H1 (cell line): ENCODE data around the gene EMP3. TPM values are rescaled to one million over a fixed set of nuclear protein-coding genes. Genes with fewer than 3 reads are reported as not detected.

Experiments used
- CTCF ChIA-PET: fragments of 300-600 bp; sonication (Branson Sonifier 250); formaldehyde crosslinking; loops from one replicate; lab custom pipeline; 2021; ENCODE audit not compliant: partially characterized antibody; lab: Charles Lee
- POLR2A ChIA-PET: fragments of 300-600 bp; sonication (Branson Sonifier 250); formaldehyde crosslinking; loops from one replicate; lab custom pipeline; 2021; ENCODE audit warnings: inconsistent platforms; ENCODE audit not compliant: partially characterized antibody; lab: Charles Lee
- DNase-seq, 2 experiments: peaks; one replicate each; pipeline versions ENCODE4 v3.0.0 to v3.0.0-alpha.2; 2010 to 2022; ENCODE audit warnings: low spot score in 2 of 2, low read depth in 1 of 2, mixed read lengths in 1 of 2
- FAIRE-seq: peaks from 2 replicates; lab custom pipeline; 2011; peaks lifted over from hg19 to GRCh38; lab: Jason Lieb, UNC
- H2AFZ ChIP-seq: 2 replicates; pipeline ENCODE4 v1.8.1; 2012; ENCODE audit warnings: low read length, inconsistent platforms
- H2AK5ac ChIP-seq: 2 replicates; pipeline ENCODE4 v1.6.1; 2013; ENCODE audit warnings: low read depth, low read length
- H2BK120ac ChIP-seq: replicated peaks from 2 replicates; pipeline ENCODE3; 2013; ENCODE audit warnings: low read depth, low read length, inconsistent platforms
- H2BK12ac ChIP-seq: 2 replicates; pipeline ENCODE4 v1.6.1; 2013; ENCODE audit warnings: low read depth, low read length
- H2BK15ac ChIP-seq: 2 replicates; pipeline ENCODE4 v1.6.1; 2013; ENCODE audit warnings: low read length
- H2BK20ac ChIP-seq: 2 replicates; pipeline ENCODE4 v1.6.1; 2013; ENCODE audit warnings: low read length
- H2BK5ac ChIP-seq: 2 replicates; pipeline ENCODE4 v1.6.1; 2013; ENCODE audit warnings: low read depth, low read length
- H3K14ac ChIP-seq: 2 replicates; pipeline ENCODE4 v1.6.1; 2013; ENCODE audit warnings: inconsistent platforms; ENCODE audit not compliant: insufficient read length
- H3K18ac ChIP-seq: 2 replicates; pipeline ENCODE4 v1.6.1; 2013; ENCODE audit warnings: low read length; ENCODE audit errors: extremely low read depth
- H3K23ac ChIP-seq: 2 replicates; pipeline ENCODE4 v1.6.1; 2013; ENCODE audit warnings: inconsistent platforms; ENCODE audit not compliant: insufficient read length
- H3K23me2 ChIP-seq: 2 replicates; pipeline ENCODE4 v1.6.1; 2013; ENCODE audit warnings: low read depth, low read length
- H3K27ac ChIP-seq: 2 replicates; pipeline ENCODE4 v1.6.1; 2011; ENCODE audit warnings: low read depth, low read length, inconsistent platforms
- H3K27me3 ChIP-seq, 4 experiments: replicated peaks in 1 of 4; 1 replicate in 1 of 4; 2 replicates in 3 of 4; pipeline versions ENCODE4 v1.6.1 to v1.8.1; 2011 to 2013; ENCODE audit warnings: low read length in 3 of 4, mild to moderate bottlenecking in 3 of 4, inconsistent platforms in 2 of 4, mixed read lengths in 2 of 4, moderate library complexity in 1 of 4; ENCODE audit not compliant: control insufficient read depth in 3 of 4, insufficient read depth in 3 of 4; ENCODE audit errors: extremely low read depth in 1 of 4
- H3K36me3 ChIP-seq, 4 experiments: 2 replicates each; pipeline versions ENCODE4 v1.6.1 to v1.8.1; 2011 to 2013; ENCODE audit warnings: mild to moderate bottlenecking in 4 of 4, low read length in 3 of 4, moderate library complexity in 2 of 4, control low read depth in 1 of 4, inconsistent platforms in 1 of 4; ENCODE audit not compliant: insufficient read depth in 4 of 4, control insufficient read depth in 2 of 4
- H3K4ac ChIP-seq: replicated peaks from 2 replicates; pipeline ENCODE3; 2013; ENCODE audit warnings: low read length, low read depth, mixed read lengths, inconsistent platforms; ENCODE audit not compliant: insufficient read length
- H3K4me1 ChIP-seq, 4 experiments: replicated peaks in 1 of 4; 1 replicate in 1 of 4; 2 replicates in 3 of 4; pipeline versions ENCODE4 v1.6.1 to v1.8.1; 2011 to 2013; ENCODE audit warnings: low read length in 3 of 4, inconsistent platforms in 2 of 4, mixed read lengths in 1 of 4; ENCODE audit not compliant: insufficient read depth in 4 of 4, control insufficient read depth in 3 of 4
- H3K4me2 ChIP-seq, 2 experiments: 2 replicates each; pipeline versions ENCODE4 v1.6.1 to v1.8.1; 2011 to 2013; ENCODE audit warnings: low read depth in 2 of 2, low read length in 2 of 2, control low read depth in 1 of 2, inconsistent platforms in 1 of 2, mild to moderate bottlenecking in 1 of 2; ENCODE audit not compliant: insufficient read depth in 1 of 2
- H3K4me3 ChIP-seq, 4 experiments: fragments of 200-600, 300-600 bp in 1 of 4; sonication (generic), shearing (Covaris generic), sonication (Bioruptor Twin) in 1 of 4; 2 replicates each; pipeline versions ENCODE4 v1.5.1 to v1.8.1; 2011 to 2016; ENCODE audit warnings: low read length in 4 of 4, low read depth in 3 of 4, control low read depth in 2 of 4, inconsistent platforms in 2 of 4, mild to moderate bottlenecking in 2 of 4, mixed read lengths in 1 of 4, moderate library complexity in 1 of 4; ENCODE audit not compliant: insufficient read depth in 2 of 4; ENCODE audit errors: extremely low read depth in 1 of 4
- H3K56ac ChIP-seq: replicated peaks from 2 replicates; pipeline ENCODE3; 2013; ENCODE audit warnings: low read depth, mild to moderate bottlenecking, mixed read lengths, low read length, inconsistent platforms; ENCODE audit not compliant: insufficient read length
- H3K79me1 ChIP-seq: 2 replicates; pipeline ENCODE4 v1.6.1; 2013; ENCODE audit warnings: low read depth, low read length, control low read depth
- H3K79me2 ChIP-seq, 2 experiments: 2 replicates each; pipeline versions ENCODE4 v1.6.1 to v1.8.1; 2012 to 2013; ENCODE audit warnings: low read length in 2 of 2, mild to moderate bottlenecking in 2 of 2, inconsistent platforms in 1 of 2; ENCODE audit not compliant: insufficient read depth in 2 of 2, control insufficient read depth in 1 of 2
- H3K9ac ChIP-seq, 4 experiments: replicated peaks in 1 of 4; 1 replicate in 1 of 4; 2 replicates in 3 of 4; pipeline versions ENCODE4 v1.6.1 to v1.8.1; 2011 to 2013; ENCODE audit warnings: low read depth in 3 of 4, low read length in 3 of 4, control low read depth in 2 of 4, mild to moderate bottlenecking in 2 of 4, moderate library complexity in 2 of 4, inconsistent platforms in 1 of 4; ENCODE audit errors: extremely low read depth in 1 of 4
- H3K9me3 ChIP-seq, 2 experiments: 2 replicates each; pipeline versions ENCODE4 v1.6.1 to v1.8.1; 2012 to 2013; ENCODE audit warnings: mild to moderate bottlenecking in 2 of 2, moderate library complexity in 2 of 2, control low read depth in 1 of 2, inconsistent platforms in 1 of 2, low read depth in 1 of 2, low read length in 1 of 2, mixed read lengths in 1 of 2; ENCODE audit not compliant: insufficient read depth in 2 of 2
- H4K20me1 ChIP-seq, 2 experiments: replicated peaks in 1 of 2; 2 replicates each; pipeline versions ENCODE3 to v1.8.1; 2011 to 2013; ENCODE audit warnings: inconsistent platforms in 2 of 2, low read length in 2 of 2, mild to moderate bottlenecking in 1 of 2; ENCODE audit not compliant: insufficient read depth in 2 of 2, control insufficient read depth in 1 of 2
- H4K5ac ChIP-seq: 2 replicates; pipeline ENCODE4 v1.6.1; 2013; ENCODE audit warnings: low read length, low read depth, mixed read lengths, inconsistent platforms; ENCODE audit not compliant: insufficient read length
- H4K8ac ChIP-seq: 2 replicates; pipeline ENCODE4 v1.8.0; 2013; ENCODE audit warnings: mild to moderate bottlenecking, moderate library complexity, low read length, inconsistent platforms; ENCODE audit not compliant: insufficient read depth; ENCODE audit errors: extremely low read depth
- H4K91ac ChIP-seq: replicated peaks from 2 replicates; pipeline ENCODE3; 2013; ENCODE audit warnings: low read length, mixed read lengths, inconsistent platforms; ENCODE audit not compliant: insufficient read length
- CBX5 ChIP-seq: fragments of 300-800, 300-1000 bp; sonication (generic); IDR thresholded peaks from 2 replicates; pipeline ENCODE4 v1.7.1; 2016; ENCODE audit warnings: antibody characterized with exemption, low read length, low read depth
- CTBP2 ChIP-seq: IDR thresholded peaks from 2 replicates; pipeline ENCODE4 v1.7.0; 2011; ENCODE audit warnings: borderline replicate concordance, mild to moderate bottlenecking, moderate library complexity, mixed read lengths, low read length; ENCODE audit not compliant: insufficient read depth, insufficient read length
- JUND ChIP-seq: IDR thresholded peaks from 2 replicates; pipeline ENCODE4 v1.6.1; 2011; ENCODE audit warnings: mild to moderate bottlenecking, improper control_type of control experiment, low read length
- KDM4A ChIP-seq: IDR thresholded peaks from one replicate; pipeline ENCODE4 v1.7.1; 2012; ENCODE audit warnings: low read depth, mild to moderate bottlenecking, moderate library complexity, low read length, inconsistent platforms; ENCODE audit not compliant: severe bottlenecking
- KDM5A ChIP-seq: fragments of 200-600 bp; IDR thresholded peaks from 2 replicates; pipeline ENCODE4 v1.7.1; 2012; ENCODE audit warnings: mild to moderate bottlenecking, low read length, inconsistent platforms, mixed read lengths
- PHF8 ChIP-seq: fragments of 200-600 bp; sonication (generic); conservative IDR thresholded peaks from 2 replicates; pipeline ENCODE4 v1.7.1; 2012; ENCODE audit warnings: low read depth, mild to moderate bottlenecking, inconsistent platforms, low read length, moderate library complexity
- RAD21 ChIP-seq, 2 experiments: IDR thresholded peaks in 1 of 2; conservative IDR thresholded peaks in 1 of 2; 2 replicates each; pipeline ENCODE4 v1.6.1; 2011; ENCODE audit warnings: low read depth in 2 of 2, low read length in 2 of 2, improper control_type of control experiment in 1 of 2, inconsistent platforms in 1 of 2, mild to moderate bottlenecking in 1 of 2, moderate library complexity in 1 of 2
- SIX5 ChIP-seq: IDR thresholded peaks from 2 replicates; pipeline ENCODE4 v1.6.1; 2011; ENCODE audit warnings: mild to moderate bottlenecking, low read depth, low read length
- TBP ChIP-seq: IDR thresholded peaks from 2 replicates; pipeline ENCODE4 v1.6.1; 2011; ENCODE audit warnings: low read depth, low read length, improper control_type of control experiment
- WGBS, 2 experiments: shearing (Covaris generic) in 1 of 2; methylation state at CpG; one replicate each; pipeline versions ENCODE4 v1.1.6 to v1.1.7; 2013 to 2015; ENCODE audit warnings: low lambda C conversion rate in 2 of 2, mixed read lengths in 2 of 2, inconsistent platforms in 1 of 2, low coverage in 1 of 2, missing lambda C conversion rate in 1 of 2; ENCODE audit not compliant: insufficient replicate concordance in 2 of 2, insufficient coverage in 1 of 2, insufficient read length in 1 of 2; ENCODE audit errors: extremely low coverage in 1 of 2, missing lambda C conversion rate in 1 of 2; 5-methylcytosine and 5-hydroxymethylcytosine counted together
- polyA plus RNA-seq, 7 experiments: library from polyadenylated mRNA; depleted of rRNA in 3 of 7; stranded (reverse) in 5 of 7; unstranded in 2 of 7; fragments of >200 nt in 5 of 7; fragments of 200-250 nt in 2 of 7; gene quantifications; 1 replicate in 5 of 7; 2 replicates in 1 of 7; 4 replicates in 1 of 7; pipeline versions ENCODE4 v1.2.1 to v1.2.3, GENCODE V29; 2011 to 2013; ENCODE audit warnings: missing spikeins in 2 of 7, mixed read lengths in 2 of 7
- total RNA-seq: library from RNA; stranded (reverse); fragmentation: NEBNext Ultra II Directional; extraction: Animal tissue kit (Norgen Biotek cat#: 25700); gene quantifications from 2 replicates; pipeline ENCODE4 v1.2.1, GENCODE V29; 2021
- TF ChIP-seq, protein P1 (sequence below): IDR thresholded peaks from 2 replicates; pipeline ENCODE4 v1.6.1; 2012; ENCODE audit warnings: inconsistent platforms

EMP3 gene
- total and polyA plus RNA-seq, 2 of the 8 experiments (the other 6 are each of a cell fraction or from before 2014, with no cell fraction given), result 18.4 to 87.8 TPM

DNA sequence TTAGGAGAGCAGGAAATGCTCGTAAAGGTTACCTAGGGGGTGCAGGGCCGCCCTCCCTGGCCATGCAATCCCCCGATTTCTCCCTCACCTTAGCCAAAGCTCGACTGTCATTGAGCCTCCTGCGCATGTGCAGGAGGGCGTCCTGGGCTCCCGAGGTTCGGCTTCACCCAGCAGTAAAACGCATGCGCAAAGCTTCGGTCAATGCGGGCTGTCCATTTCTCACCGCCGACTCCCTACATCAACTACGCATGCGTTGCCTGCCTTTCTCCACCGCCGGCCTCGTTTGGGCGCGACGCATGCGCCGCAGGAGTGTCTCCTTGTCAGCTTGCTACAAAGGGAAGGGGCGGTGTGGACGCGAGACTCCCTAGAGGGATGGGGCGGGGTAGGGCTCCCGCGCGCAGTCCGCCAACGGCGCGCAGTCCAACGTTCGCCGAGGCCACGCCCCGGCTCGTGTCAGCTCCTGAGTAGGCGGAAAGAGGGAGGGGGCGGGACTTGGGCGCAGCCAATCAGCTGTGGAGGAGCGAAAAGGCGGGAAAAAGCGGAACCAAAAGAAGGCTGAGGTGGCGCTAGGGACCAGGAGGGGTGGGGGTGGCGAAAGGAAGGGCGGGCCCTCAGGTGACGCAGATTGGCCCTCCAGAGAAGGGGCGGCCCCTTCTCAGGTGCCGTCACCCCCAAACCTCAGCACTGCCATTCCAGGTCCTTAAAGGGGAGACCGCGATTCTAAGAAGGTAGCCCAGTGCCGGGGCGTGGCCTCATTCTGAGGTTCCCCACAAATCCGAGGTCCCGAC, 38.7 kb downstream of the EMP3 start, which contains the start of the genes SYNGR4 and TMEM143:
Gene SYNGR4, plus strand, starts transcription at position 558 of the 788 bp plus-strand sequence. CDS start 1,476 bp downstream, outside the sequence.
Gene TMEM143, minus strand, starts transcription at position 131 of the 788 bp plus-strand sequence. Its CDS starts 20 bp downstream, at position 111.
- FAIRE-seq, result peak; percentile 95
- CTCF ChIA-PET, result interaction anchor here (0.9 to 2.6 kb wide), 8 partner anchors 9 to 51 kb away, joined by 3 to 12 read pairs (median 4); partner anchors contain the start of gene KDELR1
- peak within 1 kb of the TSS; percentile 87 for H2BK12ac ChIP-seq
- TF ChIP-seq SIX5 (no peak), PHF8 (no peak; the same call in 1 of the 2 replicates), KDM4A (no peak), CBX5 (no peak), TBP (no peak; the same call in 1 of the 2 replicates), KDM5A (no peak), JUND (peak; percentile 43; the same call in 1 of the 2 replicates), CTBP2 (no peak), RAD21 (IDR thresholded peaks at IDR 0.05 in 1 of 2, conservative IDR thresholded peaks at IDR 0.05 in 1 of 2; ENCODE audit: low read depth in 2 of 2, low read length in 2 of 2) (no peak)
- TF ChIP-seq, protein P1, sequence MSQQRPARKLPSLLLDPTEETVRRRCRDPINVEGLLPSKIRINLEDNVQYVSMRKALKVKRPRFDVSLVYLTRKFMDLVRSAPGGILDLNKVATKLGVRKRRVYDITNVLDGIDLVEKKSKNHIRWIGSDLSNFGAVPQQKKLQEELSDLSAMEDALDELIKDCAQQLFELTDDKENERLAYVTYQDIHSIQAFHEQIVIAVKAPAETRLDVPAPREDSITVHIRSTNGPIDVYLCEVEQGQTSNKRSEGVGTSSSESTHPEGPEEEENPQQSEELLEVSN, result peak; percentile 98

More for the DNA sequence above, 38.7 kb downstream of the EMP3 start, which contains the start of the genes SYNGR4 and TMEM143:
- Histone ChIP-seq H4K5ac (peak within 1 kb of the TSS; percentile 74), H3K79me2 (no peaks in the 10 kb centered on the region), H3K9ac (peak within 1 kb of the TSS; percentile 71 to 91 (median 82)), H2BK15ac (no peak within 1 kb of the TSS), H3K4ac (peak within 1 kb of the TSS; percentile 58), H3K27ac (peak within 1 kb of the TSS; percentile 80), H4K91ac (peak within 1 kb of the TSS; percentile 81), H3K23me2 (peaks cover 7% of the 10 kb centered on the region), H3K23ac (no peak within 1 kb of the TSS), H3K56ac (peak within 1 kb of the TSS; percentile 88), H3K36me3 (no peaks in the 10 kb centered on the region), H3K4me2 (peak within 1 kb of the TSS; percentile 77 to 97), H3K18ac (peak within 1 kb of the TSS; percentile 96), H4K8ac (peak within 1 kb of the TSS; percentile 91), H3K4me1 (peaks cover 0 to 5% (median 4%) of the 10 kb centered on the region in 4 experiments; a peak in 4 of 7 replicates), H3K79me1 (no peaks in the 10 kb centered on the region), H2BK120ac (peak within 1 kb of the TSS; percentile 61), H4K20me1 (no peaks in the 10 kb centered on the region), H3K4me3 (peak within 1 kb of the TSS; percentile 44 to 90 (median 72)), H2AK5ac (peak within 1 kb of the TSS; percentile 84; the same call in 1 of the 2 replicates), H2BK20ac (no peak within 1 kb of the TSS), H3K9me3 (no peaks in the 10 kb centered on the region), H3K14ac (no peak within 1 kb of the TSS), H3K27me3 (peaks cover 0 to 10% (median 2%) of the 10 kb centered on the region in 4 experiments; a peak in 3 of 7 replicates), H2AFZ (peak within 1 kb of the TSS; percentile 91), H2BK5ac (peak within 1 kb of the TSS; percentile 92)
- DNase-seq, result peak; percentile 96 to 100
- WGBS, 2 experiments, result 2% methylated on average over 59 of the region's 59 CpGs; no CpG with 5 or more reads in 1 of the 2 experiments
- POLR2A ChIA-PET, result interaction anchor here (0.8 to 3.1 kb wide), 15 partner anchors 9 to 115 kb away, joined by 3 to 27 read pairs (median 5); partner anchors contain the start of genes GRIN2D, GRWD1 and KDELR1
